ENCODE data around the gene CEP350. TPM values are rescaled to one million over a fixed set of nuclear protein-coding genes. Genes with fewer than 3 reads are reported as not detected.

Gene CEP350
- total and polyA plus RNA-seq, 2 of the 13 experiments (the other 11 are each of a cell fraction or from before 2014, with no cell fraction given), result 7.6 to 35.9 TPM

GRCh38 chr1:179954493-179955286 is at the start of gene CEP350 (continued):
- TF ChIP-seq SOX13 (IDR thresholded peaks at IDR 0.05), result no peak
- peak in 1 of 2 experiments; percentile 10; a peak in 1 of 4 replicates for TF ChIP-seq SOX13 (CRISPR knock-in tag; conservative IDR thresholded peaks at IDR 0.05 in 1 of 2, IDR thresholded peaks at IDR 0.05 in 1 of 2)
- TF ChIP-seq GATA4 (IDR thresholded peaks at IDR 0.05; ENCODE audit: borderline replicate concordance, low read depth), result 0 out of 2 replicates have a peak, but pooled peaks have one; percentile 31
- peak; percentile 83 for TF ChIP-seq GATAD1 (CRISPR knock-in tag; IDR thresholded peaks at IDR 0.05)
- TF ChIP-seq ZBTB39 (CRISPR knock-in tag; IDR thresholded peaks at IDR 0.05), result no peak
- TF ChIP-seq ZNF720 (CRISPR knock-in tag; IDR thresholded peaks at IDR 0.05), result no peak
- TF ChIP-seq CEBPB (IDR thresholded peaks at IDR 0.05; ENCODE audit: borderline replicate concordance, low read depth, low read length), result no peak
- TF ChIP-seq ZNF205 (CRISPR knock-in tag; IDR thresholded peaks at IDR 0.05), result peak; percentile 51; the same call in 1 of the 2 replicates
- TF ChIP-seq CBFB (CRISPR knock-in tag; IDR thresholded peaks at IDR 0.05), result peak; percentile 76; the same call in 1 of the 2 replicates
- peak; percentile 84 for TF ChIP-seq IKZF5 (CRISPR knock-in tag; IDR thresholded peaks at IDR 0.05)
- no peak for TF ChIP-seq ZNF256 (CRISPR knock-in tag; conservative IDR thresholded peaks at IDR 0.05)
- no peak for TF ChIP-seq ZNF24 (IDR thresholded peaks at IDR 0.05)
- peak; percentile 67 for TF ChIP-seq ZNF407 (CRISPR knock-in tag; IDR thresholded peaks at IDR 0.05; ENCODE audit: not compliant biosample characterization)
- TF ChIP-seq ZNF18 (CRISPR knock-in tag; IDR thresholded peaks at IDR 0.05; ENCODE audit: insufficient replicate concordance), result peak; percentile 91
